DOHH2 (cell line): Measurements from ENCODE around the gene LIMK1.

Source experiments
- H3F3A ChIP-seq: fragments of 200-600 bp; sonication (generic), shearing (Covaris generic); 2 replicates; pipeline ENCODE4 v1.6.0; 2016; ENCODE audit warnings: antibody characterized with exemption, mild to moderate bottlenecking; ENCODE audit not compliant: control insufficient read depth, insufficient read depth
- H3K27ac ChIP-seq: fragments of 200-600 bp; sonication (generic); 2 replicates; pipeline ENCODE4 v1.5.1; 2014; ENCODE audit warnings: low read depth, mild to moderate bottlenecking, low read length, moderate library complexity
- H3K27me3 ChIP-seq: fragments of 200-600 bp; sonication (generic); 2 replicates; pipeline ENCODE4 v1.6.1; 2014; ENCODE audit warnings: mild to moderate bottlenecking, low read length, mixed read lengths; ENCODE audit not compliant: control insufficient read depth
- H3K36me3 ChIP-seq: fragments of 200-600 bp; sonication (generic); 2 replicates; pipeline ENCODE4 v1.6.1; 2014; ENCODE audit warnings: mild to moderate bottlenecking, low read length, moderate library complexity, mixed read lengths; ENCODE audit not compliant: control insufficient read depth
- H3K4me1 ChIP-seq: fragments of 200-600 bp; sonication (generic); 2 replicates; pipeline ENCODE4 v1.6.1; 2014; ENCODE audit warnings: mild to moderate bottlenecking, low read length, mixed read lengths; ENCODE audit not compliant: control insufficient read depth
- H3K4me2 ChIP-seq: fragments of 200-600 bp; sonication (generic); 2 replicates; pipeline ENCODE4 v1.6.0; 2014; ENCODE audit warnings: mild to moderate bottlenecking, low read length, moderate library complexity
- H3K4me3 ChIP-seq: fragments of 200-600 bp; sonication (generic); 2 replicates; pipeline ENCODE4 v1.5.1; 2014; ENCODE audit warnings: mild to moderate bottlenecking, low read length, mixed read lengths
- H3K79me2 ChIP-seq: fragments of 200-600 bp; sonication (generic); 2 replicates; pipeline ENCODE4 v1.6.1; 2014; ENCODE audit warnings: mild to moderate bottlenecking, low read length, mixed read lengths; ENCODE audit not compliant: control insufficient read depth
- H3K9me2 ChIP-seq: fragments of 200-600 bp; sonication (generic); replicated peaks from 2 replicates; pipeline ENCODE4 v1.6.1; 2014; ENCODE audit warnings: mild to moderate bottlenecking, low read length, mixed read lengths; ENCODE audit not compliant: control insufficient read depth
- H3K9me3 ChIP-seq: fragments of 200-600 bp; sonication (generic); 2 replicates; pipeline ENCODE4 v1.6.1; 2014; ENCODE audit warnings: antibody characterized with exemption, low read length, mixed read lengths; ENCODE audit not compliant: control insufficient read depth, insufficient read depth
- H4K20me1 ChIP-seq: fragments of 200-600 bp; sonication (generic); 2 replicates; pipeline ENCODE4 v1.6.0; 2014; ENCODE audit warnings: low read depth, mild to moderate bottlenecking, antibody characterized with exemption, low read length, moderate library complexity; ENCODE audit not compliant: control insufficient read depth, insufficient read depth
- EZH2phosphoT487 ChIP-seq: fragments of 200-600 bp; sonication (generic); IDR thresholded peaks from 2 replicates; pipeline ENCODE4 v1.6.1; 2017; ENCODE audit warnings: borderline replicate concordance, mild to moderate bottlenecking, antibody characterized with exemption, low read length, moderate library complexity, mixed read lengths
- TF ChIP-seq, protein P1 (sequence below): fragments of 200-600 bp; sonication (generic); IDR thresholded peaks from one replicate; pipeline ENCODE4 v1.5.1; 2014; ENCODE audit warnings: antibody characterized with exemption, mild to moderate bottlenecking, low read depth, low read length; ENCODE audit not compliant: poor library complexity, severe bottlenecking

LIMK1 gene

DNA sequence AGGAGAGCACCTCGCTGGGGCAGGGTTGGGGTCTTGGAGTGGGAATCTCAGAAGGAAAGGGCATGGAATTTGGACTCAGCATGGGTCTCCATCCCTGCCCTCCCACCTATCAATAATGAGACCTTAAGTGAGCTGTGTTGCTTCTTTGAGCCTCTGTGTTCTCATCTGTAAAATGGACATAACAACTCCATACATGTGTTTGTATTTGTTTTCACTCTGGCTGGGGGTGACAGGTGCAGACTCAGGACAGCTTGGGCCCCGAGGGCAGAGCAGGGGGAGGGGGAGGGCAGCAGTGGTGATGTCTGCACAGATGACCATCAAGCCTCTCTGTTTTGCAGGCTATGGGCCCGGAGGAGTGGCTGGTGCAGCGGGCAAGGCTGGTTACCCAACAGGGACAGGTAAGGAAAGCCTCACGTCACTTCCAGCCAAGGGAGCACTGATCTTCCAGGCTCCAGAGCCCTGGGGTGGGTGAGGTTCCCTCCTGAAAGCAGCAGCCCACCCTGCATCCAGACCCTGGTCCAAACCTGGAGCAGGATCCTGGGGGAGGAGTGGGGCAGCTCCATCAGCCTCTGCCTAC lies 35.7 kb upstream of the LIMK1 start:
- no peak overlapping the region for H3K4me2 ChIP-seq
- H3K27me3 ChIP-seq = peaks cover 23% of the 10 kb centered on the region
- no peaks in the 10 kb centered on the region for H4K20me1 ChIP-seq
- H3K27ac ChIP-seq = no peak overlapping the region
- H3K9me2 ChIP-seq = no peaks in the 10 kb centered on the region
- no peaks in the 10 kb centered on the region for H3K36me3 ChIP-seq
- no peaks in the 10 kb centered on the region for H3F3A ChIP-seq
- no peak overlapping the region for H3K4me3 ChIP-seq
- TF ChIP-seq EZH2phosphoT487 = no peak
- TF ChIP-seq, protein P1, sequence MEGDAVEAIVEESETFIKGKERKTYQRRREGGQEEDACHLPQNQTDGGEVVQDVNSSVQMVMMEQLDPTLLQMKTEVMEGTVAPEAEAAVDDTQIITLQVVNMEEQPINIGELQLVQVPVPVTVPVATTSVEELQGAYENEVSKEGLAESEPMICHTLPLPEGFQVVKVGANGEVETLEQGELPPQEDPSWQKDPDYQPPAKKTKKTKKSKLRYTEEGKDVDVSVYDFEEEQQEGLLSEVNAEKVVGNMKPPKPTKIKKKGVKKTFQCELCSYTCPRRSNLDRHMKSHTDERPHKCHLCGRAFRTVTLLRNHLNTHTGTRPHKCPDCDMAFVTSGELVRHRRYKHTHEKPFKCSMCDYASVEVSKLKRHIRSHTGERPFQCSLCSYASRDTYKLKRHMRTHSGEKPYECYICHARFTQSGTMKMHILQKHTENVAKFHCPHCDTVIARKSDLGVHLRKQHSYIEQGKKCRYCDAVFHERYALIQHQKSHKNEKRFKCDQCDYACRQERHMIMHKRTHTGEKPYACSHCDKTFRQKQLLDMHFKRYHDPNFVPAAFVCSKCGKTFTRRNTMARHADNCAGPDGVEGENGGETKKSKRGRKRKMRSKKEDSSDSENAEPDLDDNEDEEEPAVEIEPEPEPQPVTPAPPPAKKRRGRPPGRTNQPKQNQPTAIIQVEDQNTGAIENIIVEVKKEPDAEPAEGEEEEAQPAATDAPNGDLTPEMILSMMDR = no peak
- H3K4me1 ChIP-seq = peaks cover 11% of the 10 kb centered on the region
- H3K9me3 ChIP-seq = no peaks in the 10 kb centered on the region
- H3K79me2 ChIP-seq = no peaks in the 10 kb centered on the region

DNA sequence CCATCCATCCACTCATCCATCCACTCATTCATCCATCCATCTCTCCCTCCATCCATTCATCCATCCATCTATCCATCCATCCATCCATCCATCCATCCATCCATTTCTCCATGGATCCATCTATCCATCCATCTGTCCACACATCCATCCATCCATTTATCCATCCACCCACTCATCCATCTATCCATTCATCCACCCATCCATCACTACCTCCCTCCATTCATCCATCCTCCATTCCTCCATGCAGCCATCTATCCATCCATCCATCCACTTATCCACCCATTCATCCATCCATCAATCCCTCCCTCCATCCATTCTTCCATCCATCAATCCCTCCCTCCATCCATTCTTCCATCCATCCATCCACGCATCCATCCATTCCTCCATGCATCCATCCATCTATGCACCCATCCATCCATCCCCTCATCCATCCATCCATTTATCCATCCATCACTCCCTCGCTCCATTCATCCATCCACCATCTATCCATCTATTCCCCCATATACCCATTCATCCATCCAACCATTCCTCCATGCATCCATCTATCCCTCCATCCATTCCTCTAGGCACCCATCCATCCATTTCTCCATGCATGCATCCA lies 34.5 kb upstream of the LIMK1 start:
- Histone ChIP-seq H3K36me3 (no peaks in the 10 kb centered on the region), H3K27ac (no peak overlapping the region), H3K79me2 (no peaks in the 10 kb centered on the region), H3K4me1 (peaks cover 11% of the 10 kb centered on the region), H3K9me3 (no peaks in the 10 kb centered on the region), H3K27me3 (peaks cover 27% of the 10 kb centered on the region), H3F3A (no peaks in the 10 kb centered on the region), H3K4me3 (no peak overlapping the region), H4K20me1 (no peaks in the 10 kb centered on the region), H3K4me2 (no peak overlapping the region), H3K9me2 (no peaks in the 10 kb centered on the region)
- TF ChIP-seq, protein P1 = no peak
- no peak for TF ChIP-seq EZH2phosphoT487

DNA sequence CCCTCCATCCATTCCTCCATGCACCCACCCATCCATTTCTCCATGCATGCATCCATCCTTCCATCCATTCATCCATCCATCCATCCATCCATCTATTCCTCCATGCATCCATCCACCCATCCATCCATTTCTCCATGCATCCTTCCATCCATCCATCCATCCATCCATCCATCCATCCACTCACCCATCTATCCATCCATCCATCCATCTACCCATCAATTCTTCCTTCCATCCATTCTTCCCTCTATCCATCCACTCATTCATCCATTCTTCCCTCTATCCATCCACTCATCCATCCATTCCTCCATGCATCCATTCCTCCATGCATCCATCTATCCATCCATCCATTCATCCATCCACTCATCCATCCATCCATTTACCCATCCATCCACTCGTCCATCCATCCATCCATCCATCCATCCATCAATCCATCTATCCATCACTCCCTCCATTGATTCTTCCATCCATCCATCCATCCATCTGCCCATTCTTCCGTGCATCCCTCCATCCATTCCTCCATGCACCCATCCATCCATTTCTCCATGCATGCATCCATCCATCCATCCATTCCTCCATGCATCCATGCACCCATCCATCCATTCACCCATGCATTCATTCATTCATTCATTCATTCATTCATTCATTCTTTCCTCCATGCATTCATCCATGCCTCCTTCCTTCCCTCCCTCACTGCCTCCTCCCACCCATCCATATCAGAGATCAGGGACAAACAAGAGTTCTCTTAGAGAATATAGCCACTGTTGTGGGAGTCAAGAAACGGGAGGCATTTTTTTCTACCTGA lies 33.4 kb upstream of the LIMK1 start:
- no peaks in the 10 kb centered on the region for H3K36me3 ChIP-seq
- H3K79me2 ChIP-seq = no peaks in the 10 kb centered on the region
- no peak overlapping the region for H3K4me3 ChIP-seq
- H3K27me3 ChIP-seq = peaks cover 30% of the 10 kb centered on the region
- no peak overlapping the region for H3K4me2 ChIP-seq
- H4K20me1 ChIP-seq = no peaks in the 10 kb centered on the region
- H3K27ac ChIP-seq = no peak overlapping the region
- no peaks in the 10 kb centered on the region for H3K9me2 ChIP-seq
- no peak for TF ChIP-seq EZH2phosphoT487
- TF ChIP-seq, protein P1 = no peak
- H3K4me1 ChIP-seq = peaks cover 8% of the 10 kb centered on the region
- no peaks in the 10 kb centered on the region for H3K9me3 ChIP-seq
- no peaks in the 10 kb centered on the region for H3F3A ChIP-seq
